ENCODE measurements around the gene ZNRF3. TPM values are rescaled to one million over a fixed set of nuclear protein-coding genes. Genes with fewer than 3 reads are reported as not detected.

The ZNRF3 gene
- total RNA-seq, 2 donors from 2014 or later = 7.9 to 11.5 TPM

DNA sequence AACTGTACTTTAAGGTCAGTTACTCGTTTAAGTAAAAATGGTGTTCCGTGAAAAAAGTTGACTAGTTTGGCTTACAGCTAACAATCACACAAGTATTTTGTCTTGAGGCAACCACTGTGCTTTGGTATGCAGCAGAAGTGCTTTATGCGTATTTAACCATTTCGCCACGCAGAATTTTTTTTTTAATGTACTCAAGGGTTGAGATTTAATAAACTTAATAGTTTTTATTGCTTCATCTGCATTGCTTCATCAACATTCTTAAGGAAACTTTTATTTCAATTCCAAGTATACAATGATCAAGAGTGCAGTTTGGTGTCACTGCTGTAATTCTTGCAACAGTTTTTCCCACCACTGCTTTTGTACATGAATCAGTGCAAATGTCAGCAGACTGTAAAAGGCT is 66.4 kb downstream of the ZNRF3 start:
- H3K27ac ChIP-seq = no peak overlapping the region
- TF ChIP-seq, protein P1, sequence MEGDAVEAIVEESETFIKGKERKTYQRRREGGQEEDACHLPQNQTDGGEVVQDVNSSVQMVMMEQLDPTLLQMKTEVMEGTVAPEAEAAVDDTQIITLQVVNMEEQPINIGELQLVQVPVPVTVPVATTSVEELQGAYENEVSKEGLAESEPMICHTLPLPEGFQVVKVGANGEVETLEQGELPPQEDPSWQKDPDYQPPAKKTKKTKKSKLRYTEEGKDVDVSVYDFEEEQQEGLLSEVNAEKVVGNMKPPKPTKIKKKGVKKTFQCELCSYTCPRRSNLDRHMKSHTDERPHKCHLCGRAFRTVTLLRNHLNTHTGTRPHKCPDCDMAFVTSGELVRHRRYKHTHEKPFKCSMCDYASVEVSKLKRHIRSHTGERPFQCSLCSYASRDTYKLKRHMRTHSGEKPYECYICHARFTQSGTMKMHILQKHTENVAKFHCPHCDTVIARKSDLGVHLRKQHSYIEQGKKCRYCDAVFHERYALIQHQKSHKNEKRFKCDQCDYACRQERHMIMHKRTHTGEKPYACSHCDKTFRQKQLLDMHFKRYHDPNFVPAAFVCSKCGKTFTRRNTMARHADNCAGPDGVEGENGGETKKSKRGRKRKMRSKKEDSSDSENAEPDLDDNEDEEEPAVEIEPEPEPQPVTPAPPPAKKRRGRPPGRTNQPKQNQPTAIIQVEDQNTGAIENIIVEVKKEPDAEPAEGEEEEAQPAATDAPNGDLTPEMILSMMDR (IDR thresholded peaks at IDR 0.05) = no peak
- peaks cover 0 to 13% of the 10 kb centered on the region in 2 donors for H3K9me3 ChIP-seq
- DNase-seq (ENCODE audit: low spot score) = no peak
- no peaks in the 10 kb centered on the region for H3K36me3 ChIP-seq
- peaks cover 0 to 8% of the 10 kb centered on the region in 2 donors for H3K4me1 ChIP-seq
- no peaks in the 10 kb centered on the region for H3K27me3 ChIP-seq
- H3K4me3 ChIP-seq = no peak overlapping the region

- H3K27ac ChIP-seq = no peak overlapping the region
- H3K4me1 ChIP-seq = peaks cover 0 to 8% of the 10 kb centered on the region in 2 donors
These were observed 67.4 kb downstream of the ZNRF3 start for GRCh38 chr22:28950617-28951411.

DNA sequence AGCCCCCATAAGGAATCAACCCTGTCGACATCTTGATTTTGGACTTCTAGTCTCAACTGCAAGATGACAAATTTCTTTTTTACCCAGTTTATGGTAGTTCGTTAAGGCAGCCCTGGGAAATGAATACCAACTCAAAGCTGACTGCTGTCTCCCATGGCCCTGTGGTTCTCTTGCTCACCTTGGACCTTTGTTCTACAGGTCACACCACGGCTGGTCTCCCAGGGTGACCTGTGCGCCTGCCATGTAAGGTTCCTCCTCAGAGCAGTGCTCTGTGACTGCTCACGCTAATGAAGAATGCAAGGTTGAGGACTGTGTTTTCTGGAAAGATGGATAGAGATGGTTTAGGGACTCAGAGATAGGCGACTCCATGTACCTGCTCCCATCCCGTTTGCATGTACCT is 68.2 kb downstream of the ZNRF3 start:
- H3K4me3 ChIP-seq = no peak overlapping the region
- H3K9me3 ChIP-seq = peaks cover 0 to 12% of the 10 kb centered on the region in 2 donors
- no peaks in the 10 kb centered on the region for H3K27me3 ChIP-seq
- TF ChIP-seq, protein P1 (IDR thresholded peaks at IDR 0.05) = no peak
- no peaks in the 10 kb centered on the region for H3K36me3 ChIP-seq
- no peak for DNase-seq (ENCODE audit: low spot score)
- no peak overlapping the region for H3K27ac ChIP-seq
- H3K4me1 ChIP-seq = peaks cover 0 to 8% of the 10 kb centered on the region in 2 donors

More at GRCh38 chr22:28950617-28951411, 67.4 kb downstream of the ZNRF3 start:
- Histone ChIP-seq H3K4me3 (no peak overlapping the region), H3K9me3 (peaks cover 0 to 13% of the 10 kb centered on the region in 2 donors), H3K27me3 (no peaks in the 10 kb centered on the region), H3K36me3 (no peaks in the 10 kb centered on the region)
- TF ChIP-seq, protein P1 (IDR thresholded peaks at IDR 0.05) = no peak
- no peak for DNase-seq (ENCODE audit: low spot score)

DNA sequence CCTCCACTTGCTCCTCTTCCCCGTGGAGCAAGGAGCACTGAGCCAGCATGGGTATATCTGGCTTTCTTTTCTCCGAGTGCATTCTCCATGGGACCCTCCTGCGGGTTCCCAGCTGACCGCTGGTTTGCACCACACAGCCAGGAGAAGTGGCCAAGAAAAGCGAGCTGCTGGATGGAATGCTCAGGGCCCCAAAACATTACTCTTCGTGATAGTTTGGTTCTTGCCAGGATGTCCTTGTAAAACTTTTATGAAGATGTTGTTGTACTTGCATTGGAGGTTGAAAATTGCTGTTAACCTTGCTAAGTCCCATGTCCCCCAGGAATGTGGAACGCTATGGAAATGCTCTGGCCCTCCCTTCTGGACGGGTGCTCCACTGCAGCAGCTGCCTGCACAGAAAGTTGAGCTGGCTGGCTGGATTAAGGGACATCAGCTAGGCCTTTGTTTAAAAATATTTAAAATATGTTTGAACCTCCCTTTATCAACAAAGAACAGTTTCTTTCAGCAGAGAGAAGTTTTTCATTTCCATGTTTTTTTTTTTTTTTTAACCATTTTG is 68.7 kb downstream of the ZNRF3 start:
- Histone ChIP-seq H3K27ac (no peak overlapping the region), H3K9me3 (peaks cover 0 to 7% of the 10 kb centered on the region in 2 donors), H3K4me1 (peaks cover 0 to 11% of the 10 kb centered on the region in 2 donors), H3K27me3 (no peaks in the 10 kb centered on the region), H3K36me3 (no peaks in the 10 kb centered on the region), H3K4me3 (no peak overlapping the region)
- no peak for DNase-seq (ENCODE audit: low spot score)
- TF ChIP-seq, protein P1 (IDR thresholded peaks at IDR 0.05) = peak in 1 of 2 donors; percentile 46

DNA sequence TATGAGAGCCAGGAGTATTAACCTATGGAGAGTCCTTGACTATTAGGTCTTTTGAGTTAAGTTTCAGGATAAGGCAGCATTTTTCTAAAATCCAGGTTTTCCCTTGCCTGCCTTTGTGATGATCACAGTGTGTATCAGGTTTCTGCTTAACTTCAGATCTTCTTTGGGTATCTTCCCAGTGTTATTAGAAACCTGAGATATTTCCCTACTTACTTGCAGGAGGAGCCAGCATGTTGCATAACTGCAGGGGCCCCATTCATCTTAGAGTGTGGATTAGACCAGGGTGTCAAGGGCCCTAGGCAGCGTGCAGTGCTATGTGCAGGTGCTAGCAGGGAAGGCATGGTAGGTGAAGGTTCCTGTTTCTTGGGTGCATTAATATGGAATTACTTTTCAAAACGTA is 69.5 kb downstream of the ZNRF3 start:
- Histone ChIP-seq H3K4me1 (peaks cover 0 to 11% of the 10 kb centered on the region in 2 donors), H3K36me3 (no peaks in the 10 kb centered on the region), H3K9me3 (no peaks in the 10 kb centered on the region), H3K27ac (no peak overlapping the region), H3K4me3 (no peak overlapping the region), H3K27me3 (no peaks in the 10 kb centered on the region)
- TF ChIP-seq, protein P1 (IDR thresholded peaks at IDR 0.05) = no peak
- no peak for DNase-seq (ENCODE audit: low spot score)

Measured in right atrium auricular region (tissue), 2 donors.